OCI-LY3 (cell line): Measurements from ENCODE around the gene FAM81B.

Experiments
- H2AFZ ChIP-seq: fragments of 200-600, 300-600 bp; shearing (Covaris generic); 2 replicates; pipeline ENCODE4 v1.6.0; 2014; ENCODE audit warnings: antibody characterized with exemption, low read depth, low read length
- H3K27ac ChIP-seq: fragments of 200-600, 300-600 bp; sonication (generic); 2 replicates; pipeline ENCODE4 v1.5.1; 2014; ENCODE audit warnings: mild to moderate bottlenecking, low read length, moderate library complexity, mixed read lengths
- H3K27me3 ChIP-seq: fragments of 200-600, 300-600 bp; sonication (generic); 2 replicates; pipeline ENCODE4 v1.6.1; 2014; ENCODE audit warnings: low read depth, low read length, mixed read lengths
- H3K36me3 ChIP-seq: fragments of 200-600, 300-600 bp; sonication (generic); replicated peaks from 2 replicates; pipeline ENCODE3; 2014; ENCODE audit warnings: low read depth, low read length, mixed read lengths
- H3K4me1 ChIP-seq: fragments of 300-600, 200-600 bp; sonication (generic); 2 replicates; pipeline ENCODE4 v1.6.1; 2014; ENCODE audit warnings: low read length, mixed read lengths
- H3K4me2 ChIP-seq: fragments of 200-600, 300-600 bp; sonication (generic); 2 replicates; pipeline ENCODE4 v1.6.1; 2014; ENCODE audit warnings: low read length, mixed read lengths
- H3K4me3 ChIP-seq: fragments of 300-600, 200-600 bp; sonication (generic); 2 replicates; pipeline ENCODE4 v1.5.1; 2014; ENCODE audit warnings: antibody characterized with exemption, mild to moderate bottlenecking, low read length, moderate library complexity
- H3K79me2 ChIP-seq: fragments of 300-600, 200-600 bp; shearing (Covaris generic); 2 replicates; pipeline ENCODE4 v1.6.1; 2014; ENCODE audit warnings: mild to moderate bottlenecking, low read length, mixed read lengths
- H3K9ac ChIP-seq: fragments of 300-600, 200-600 bp; shearing (Covaris generic); 2 replicates; pipeline ENCODE4 v1.6.0; 2014; ENCODE audit warnings: mild to moderate bottlenecking, low read length, moderate library complexity
- H3K9me3 ChIP-seq: fragments of 200-600, 300-600 bp; shearing (Covaris generic); 2 replicates; pipeline ENCODE4 v1.6.1; 2014; ENCODE audit warnings: low read length, mixed read lengths; ENCODE audit not compliant: insufficient read depth
- H4K20me1 ChIP-seq: fragments of 200-600, 300-600 bp; sonication (generic); 2 replicates; pipeline ENCODE4 v1.6.1; 2016; ENCODE audit warnings: low read length, mixed read lengths; ENCODE audit not compliant: insufficient read depth
- CTCF ChIP-seq: fragments of 200-600, 300-600 bp; sonication (generic); IDR thresholded peaks from 2 replicates; pipeline ENCODE4 v1.5.1; 2014; ENCODE audit warnings: antibody characterized with exemption, low read length, low read depth
- EZH2phosphoT487 ChIP-seq: fragments of 200-600 bp; shearing (Covaris generic); IDR thresholded peaks from 2 replicates; pipeline ENCODE4 v1.6.1; 2018; ENCODE audit warnings: antibody characterized with exemption, mixed run types, low read depth

The FAM81B gene

GRCh38 chr5:95410279-95410678 lies 19.1 kb downstream of the FAM81B start:
- TF ChIP-seq CTCF = no peak
- no peak for TF ChIP-seq EZH2phosphoT487
- Histone ChIP-seq H3K4me1 (no peaks in the 10 kb centered on the region), H3K27me3 (no peaks in the 10 kb centered on the region), H3K79me2 (no peaks in the 10 kb centered on the region), H3K27ac (no peak overlapping the region), H3K4me2 (no peak overlapping the region), H4K20me1 (no peaks in the 10 kb centered on the region), H3K9ac (no peak overlapping the region), H3K36me3 (no peaks in the 10 kb centered on the region), H3K4me3 (no peak overlapping the region), H3K9me3 (no peaks in the 10 kb centered on the region), H2AFZ (no peak overlapping the region)

GRCh38 chr5:95411474-95411873 lies 20.3 kb downstream of the FAM81B start:
- Histone ChIP-seq H3K27me3 (no peaks in the 10 kb centered on the region), H3K4me2 (no peak overlapping the region), H3K79me2 (no peaks in the 10 kb centered on the region), H3K9ac (no peak overlapping the region), H3K4me3 (no peak overlapping the region), H3K9me3 (no peaks in the 10 kb centered on the region), H3K36me3 (no peaks in the 10 kb centered on the region), H3K27ac (no peak overlapping the region), H4K20me1 (no peaks in the 10 kb centered on the region), H3K4me1 (no peaks in the 10 kb centered on the region), H2AFZ (no peak overlapping the region)
- TF ChIP-seq EZH2phosphoT487 (no peak), CTCF (no peak)

- no peaks in the 10 kb centered on the region for H4K20me1 ChIP-seq
- H3K4me1 ChIP-seq = no peaks in the 10 kb centered on the region
- H3K27ac ChIP-seq = no peak overlapping the region
- no peak overlapping the region for H3K4me2 ChIP-seq
- no peaks in the 10 kb centered on the region for H3K79me2 ChIP-seq
- H2AFZ ChIP-seq = no peak overlapping the region
- no peak overlapping the region for H3K9ac ChIP-seq
- no peaks in the 10 kb centered on the region for H3K9me3 ChIP-seq
- TF ChIP-seq EZH2phosphoT487 (no peak), CTCF (no peak)
- H3K27me3 ChIP-seq = no peaks in the 10 kb centered on the region
- H3K4me3 ChIP-seq = no peak overlapping the region
- H3K36me3 ChIP-seq = no peaks in the 10 kb centered on the region
These were observed 23.3 kb downstream of the FAM81B start for GRCh38 chr5:95414451-95414850.

GRCh38 chr5:95417971-95418370 lies 26.8 kb downstream of the FAM81B start:
- H2AFZ ChIP-seq = no peak overlapping the region
- no peaks in the 10 kb centered on the region for H3K27me3 ChIP-seq
- no peak overlapping the region for H3K9ac ChIP-seq
- H4K20me1 ChIP-seq = no peaks in the 10 kb centered on the region
- no peaks in the 10 kb centered on the region for H3K79me2 ChIP-seq
- no peaks in the 10 kb centered on the region for H3K9me3 ChIP-seq
- H3K36me3 ChIP-seq = no peaks in the 10 kb centered on the region
- no peak overlapping the region for H3K27ac ChIP-seq
- no peak overlapping the region for H3K4me2 ChIP-seq
- TF ChIP-seq CTCF = no peak
- TF ChIP-seq EZH2phosphoT487 = no peak
- H3K4me3 ChIP-seq = no peak overlapping the region
- no peaks in the 10 kb centered on the region for H3K4me1 ChIP-seq
